Measurements from ENCODE around the gene SYP.

GRCh38 chrX:49221868-49222267, 21.9 kb upstream of the SYP start:
- TF ChIP-seq CTCF (IDR thresholded peaks at IDR 0.05) (no peak), POLR2A (IDR thresholded peaks at IDR 0.05) (no peak)
